IPS DF 4.7 (cell line): ENCODE results near the gene APOL5.
"Not testable (repeated sequence)": the region's sequence is repeated elsewhere in the genome, so short reads cannot be mapped to it uniquely, and the experiment has no call there.

Source experiments
- DNase-seq: peaks from one replicate; pipeline ENCODE4 v3.0.0-alpha.2; 2013; ENCODE audit warnings: low spot score; ENCODE audit errors: extremely low read depth

Gene APOL5, protein sequence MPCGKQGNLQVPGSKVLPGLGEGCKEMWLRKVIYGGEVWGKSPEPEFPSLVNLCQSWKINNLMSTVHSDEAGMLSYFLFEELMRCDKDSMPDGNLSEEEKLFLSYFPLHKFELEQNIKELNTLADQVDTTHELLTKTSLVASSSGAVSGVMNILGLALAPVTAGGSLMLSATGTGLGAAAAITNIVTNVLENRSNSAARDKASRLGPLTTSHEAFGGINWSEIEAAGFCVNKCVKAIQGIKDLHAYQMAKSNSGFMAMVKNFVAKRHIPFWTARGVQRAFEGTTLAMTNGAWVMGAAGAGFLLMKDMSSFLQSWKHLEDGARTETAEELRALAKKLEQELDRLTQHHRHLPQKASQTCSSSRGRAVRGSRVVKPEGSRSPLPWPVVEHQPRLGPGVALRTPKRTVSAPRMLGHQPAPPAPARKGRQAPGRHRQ

GRCh38 chr22:35717572-35717971 is at the start of gene APOL5:
APOL5 (plus strand) TSS chr22:35717872; CDS start chr22:35717872, 0 bp downstream.
- DNase-seq: no peak

DNA sequence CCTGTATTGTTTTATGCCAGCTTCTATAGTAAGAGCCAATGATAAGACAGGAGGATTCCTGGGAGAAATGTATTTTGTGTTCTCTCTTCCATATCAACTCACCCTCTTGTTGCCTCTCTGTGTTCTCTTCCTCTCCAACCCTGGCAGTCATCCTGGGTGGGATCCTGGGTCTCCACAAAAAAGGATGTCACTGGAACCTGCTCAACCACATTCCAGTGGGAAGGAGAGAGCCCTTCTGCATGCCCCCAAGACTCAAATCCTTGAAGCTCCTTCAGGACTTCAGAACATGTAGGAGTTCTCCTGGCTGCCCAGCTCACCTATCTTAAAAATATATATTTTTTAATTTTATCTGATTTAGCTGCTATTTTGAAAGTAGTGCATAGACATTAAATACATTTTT is 43.3 kb upstream of the APOL5 start:
- no peak for DNase-seq

- DNase-seq: not testable (repeated sequence)
Measured at GRCh38 chr22:35676065-35676464, 41.6 kb upstream of the APOL5 start.

- DNase-seq: no peak
Measured at GRCh38 chr22:35677460-35678187, 40.0 kb upstream of the APOL5 start.

DNA sequence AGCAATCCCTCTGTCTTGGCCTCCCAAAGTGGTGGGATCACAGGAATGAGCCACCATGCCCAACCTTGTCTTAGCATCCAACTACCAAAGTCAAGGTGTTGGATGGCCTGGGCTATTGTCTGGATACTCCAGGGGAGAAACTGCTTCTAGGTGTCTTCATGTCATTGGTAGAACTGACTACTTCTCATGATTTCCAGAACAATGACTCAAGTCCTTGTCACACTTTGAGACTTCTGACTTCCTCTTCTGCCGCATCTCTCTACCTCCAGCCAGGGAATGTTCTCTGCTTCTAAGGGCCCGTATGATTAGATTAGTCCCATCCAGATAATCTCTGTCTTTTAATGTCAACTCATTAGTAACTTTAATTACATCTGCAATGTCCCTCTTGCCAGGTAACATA is 38.8 kb upstream of the APOL5 start:
- DNase-seq: no peak

DNA sequence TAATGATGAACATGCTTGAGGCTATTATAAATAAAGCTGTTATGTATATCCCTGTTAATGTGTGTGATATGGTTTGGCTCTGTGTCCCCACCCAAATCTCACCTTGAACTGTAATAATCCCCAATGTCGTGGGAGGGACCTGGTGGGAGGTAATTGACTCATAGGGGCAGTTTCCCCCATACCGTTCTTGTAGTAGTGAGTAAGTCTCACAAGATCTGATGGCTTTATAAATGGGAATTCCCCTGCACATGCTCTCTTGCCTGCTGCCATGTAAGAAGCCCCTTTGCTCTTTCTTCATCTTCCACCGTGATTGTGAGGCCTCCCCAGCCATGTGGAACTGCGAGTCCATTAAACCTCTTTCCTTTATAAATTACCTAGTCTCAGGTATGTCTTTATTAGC is 38.2 kb upstream of the APOL5 start:
- DNase-seq: not testable (repeated sequence)

DNA sequence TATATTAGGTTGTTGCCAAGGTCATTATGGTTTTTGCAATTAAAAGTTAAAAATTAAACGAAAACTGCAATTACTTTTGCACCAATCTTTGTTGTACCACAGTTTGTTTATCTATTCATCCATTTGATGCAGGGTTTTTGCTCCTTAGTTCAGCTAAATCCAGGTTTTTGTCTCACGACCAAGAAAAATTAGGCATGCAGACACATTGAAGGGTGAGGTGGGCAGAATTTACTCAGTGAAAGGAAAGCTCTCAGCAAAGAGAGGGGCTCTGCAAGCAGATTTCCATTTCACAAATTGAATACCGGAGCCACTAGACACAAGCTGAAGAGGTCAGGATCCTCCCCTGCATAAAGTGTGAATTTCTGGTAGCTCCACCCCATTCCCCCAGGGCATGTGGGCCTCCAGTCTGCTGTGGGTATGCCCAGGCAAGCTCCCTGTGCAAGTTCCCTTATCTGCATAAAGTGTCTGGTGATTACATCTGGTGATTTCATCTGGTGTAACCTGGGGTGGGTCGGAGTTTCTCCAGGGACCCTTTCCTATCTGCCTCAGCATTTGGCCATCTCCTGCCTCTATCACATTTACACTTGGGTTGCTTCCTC is 36.1 kb upstream of the APOL5 start:
- no peak for DNase-seq

DNA sequence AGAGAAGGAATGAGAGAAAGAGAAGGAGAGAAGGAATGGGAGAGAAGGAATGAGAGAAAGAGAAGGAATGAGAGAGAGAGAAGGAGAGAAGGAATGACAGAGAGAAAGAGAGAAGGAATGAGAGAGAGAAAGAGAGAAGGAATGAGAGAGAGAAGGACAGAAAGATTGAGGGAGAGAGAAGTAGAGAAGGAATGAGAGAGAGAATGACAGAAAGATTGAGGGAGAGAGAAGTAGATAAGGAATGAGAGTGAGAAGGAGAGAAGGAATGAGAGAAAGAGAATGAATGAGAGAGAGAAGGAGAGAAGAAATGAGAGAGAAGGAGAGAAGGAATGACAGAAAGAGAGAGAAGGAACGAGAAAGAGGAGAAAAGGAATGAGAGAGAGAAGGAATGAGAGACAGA is 34.1 kb upstream of the APOL5 start:
- DNase-seq: no peak

- no peak for DNase-seq
Measured at GRCh38 chr22:35684270-35684700, 33.4 kb upstream of the APOL5 start.

GRCh38 chr22:35684732-35685131 is 32.9 kb upstream of the APOL5 start:
- no peak for DNase-seq

DNA sequence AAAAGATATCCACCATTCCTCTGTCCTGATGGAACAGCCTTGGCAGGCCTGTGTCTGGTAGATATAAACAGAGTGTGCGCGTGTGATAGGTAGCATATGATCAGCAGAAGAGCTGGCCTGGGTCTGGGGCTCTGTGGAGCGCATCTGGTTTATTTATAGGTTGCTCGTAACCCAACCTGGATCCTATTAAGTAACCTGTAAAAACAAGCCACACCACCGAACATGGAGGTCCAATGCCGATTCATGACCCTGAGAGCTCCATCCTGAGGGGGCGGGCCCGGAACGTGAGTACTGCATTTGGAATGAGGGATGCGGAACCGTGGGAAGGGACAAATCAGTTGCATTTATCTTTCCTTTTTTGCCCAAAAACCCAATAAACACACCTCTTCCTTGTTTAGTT is 31.9 kb upstream of the APOL5 start:
- no peak for DNase-seq

GRCh38 chr22:35686298-35686697 is 31.4 kb upstream of the APOL5 start:
- DNase-seq: no peak

DNA sequence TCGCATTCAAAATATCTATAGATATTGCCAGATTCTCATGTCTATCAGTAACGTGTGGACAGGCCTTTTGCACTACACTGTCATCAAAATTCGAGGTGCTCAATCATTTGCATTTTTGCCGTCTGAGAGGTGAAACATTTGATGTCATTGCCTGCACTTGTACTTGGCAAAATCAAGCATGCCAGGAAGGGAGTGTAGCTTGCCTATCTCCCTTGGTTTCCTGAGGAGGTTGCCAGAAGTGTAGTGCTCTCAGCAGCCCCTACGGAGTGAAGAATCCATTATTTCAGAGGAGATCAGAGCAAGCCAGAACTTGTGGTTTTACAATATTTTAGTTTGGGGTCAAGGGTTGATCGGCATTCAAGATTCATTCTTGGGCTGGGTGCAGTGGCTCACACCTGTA is 30.2 kb upstream of the APOL5 start:
- no peak for DNase-seq

- DNase-seq: no peak
Measured at GRCh38 chr22:35688913-35689675, 28.6 kb upstream of the APOL5 start.

GRCh38 chr22:35690001-35690400 is 27.7 kb upstream of the APOL5 start:
- DNase-seq: no peak

DNA sequence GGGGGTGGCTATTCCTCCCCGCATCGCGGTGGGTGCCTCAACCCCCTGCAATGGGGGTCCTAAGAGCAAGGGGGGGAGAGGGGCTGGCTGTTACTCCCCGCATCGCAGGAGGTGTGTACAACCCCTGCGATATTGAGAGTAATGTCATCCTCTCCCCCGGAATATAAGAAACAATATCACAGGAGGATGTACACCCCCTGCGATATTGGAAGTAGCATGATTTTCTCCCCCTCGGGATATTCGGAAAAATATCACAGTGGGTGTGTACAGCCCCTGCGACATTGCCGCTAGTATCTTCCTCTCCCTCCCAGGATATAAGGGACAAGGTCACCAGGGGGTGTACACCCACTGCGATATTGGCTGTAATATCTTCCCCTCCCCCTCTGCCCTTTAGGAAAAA is 22.5 kb upstream of the APOL5 start:
- no peak for DNase-seq

DNA sequence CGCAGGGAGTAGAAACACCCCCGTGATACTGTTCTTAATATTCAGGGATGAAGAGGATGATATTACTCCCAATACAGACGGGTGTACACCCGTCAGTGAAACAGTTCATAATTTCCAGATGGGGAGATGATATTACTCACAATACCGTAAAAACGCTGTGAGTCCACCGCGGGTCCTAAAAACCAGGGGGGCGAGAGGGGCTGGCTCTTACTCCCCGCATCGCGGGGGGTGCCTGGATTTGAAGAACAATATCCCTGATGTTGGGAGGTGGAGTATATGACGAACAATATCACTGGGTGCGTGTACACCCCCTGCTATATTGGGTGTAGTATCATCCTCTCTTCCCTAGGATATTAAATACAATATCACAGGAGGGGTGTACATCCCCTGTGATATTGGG is 20.5 kb upstream of the APOL5 start:
- no peak for DNase-seq

- not testable (repeated sequence) for DNase-seq
Measured at GRCh38 chr22:35699852-35700251, 17.8 kb upstream of the APOL5 start.

GRCh38 chr22:35703861-35704584 is 13.6 kb upstream of the APOL5 start:
- DNase-seq: no peak

DNA sequence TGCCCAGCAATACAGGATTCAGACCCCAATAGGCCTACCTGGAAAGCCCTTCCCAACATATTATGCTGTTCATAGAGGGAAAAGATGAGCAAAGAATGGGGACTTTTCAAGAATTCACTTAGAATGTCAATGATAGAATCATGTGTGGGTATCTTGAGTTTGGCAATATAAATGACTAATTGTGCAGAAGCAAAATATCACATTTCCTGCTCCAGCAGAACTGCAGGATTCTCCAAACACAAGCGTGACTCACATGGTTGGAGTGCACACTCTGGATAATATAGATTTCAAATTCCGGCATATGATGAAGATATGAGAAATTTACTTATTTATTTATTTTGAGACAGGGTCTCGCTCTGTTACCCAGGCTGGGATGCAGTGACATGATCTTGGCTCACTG is 12.5 kb upstream of the APOL5 start:
- no peak for DNase-seq

DNA sequence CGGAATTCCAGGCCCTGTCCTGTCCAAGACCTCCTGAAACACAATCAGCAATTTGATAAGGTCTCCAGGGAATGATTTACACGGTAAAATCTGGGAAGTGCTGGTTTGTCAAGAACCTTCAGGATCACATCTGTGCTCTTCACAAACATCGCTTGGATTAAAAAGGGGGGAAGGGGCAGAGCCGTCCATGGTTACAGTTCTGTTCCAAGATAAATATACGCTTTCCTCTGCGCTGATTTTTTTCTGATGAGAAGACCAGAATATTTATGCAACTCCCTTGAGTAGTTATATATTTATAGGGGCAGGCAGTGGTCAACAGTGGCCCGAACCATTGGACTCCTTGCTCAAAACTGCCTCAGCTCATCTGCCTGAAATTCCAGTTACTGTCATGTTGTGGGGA is 9.2 kb upstream of the APOL5 start:
- no peak for DNase-seq
